Duodenal mucosa (tissue), 2 donors: ENCODE results near the gene HTR7.

ENCODE experiments used
- H3K27ac ChIP-seq: one replicate; pipeline ENCODE4 v1.7.0; 2013; ENCODE audit warnings: low read depth, low read length
- H3K27me3 ChIP-seq, 2 donors: one replicate each; pipeline ENCODE4 v1.7.0; 2013; ENCODE audit warnings: low read length in 2 of 2, control low read depth in 1 of 2; ENCODE audit not compliant: insufficient read depth in 2 of 2, control insufficient read depth in 1 of 2
- H3K36me3 ChIP-seq, 2 donors: one replicate each; pipeline ENCODE4 v1.7.0; 2013; ENCODE audit warnings: low read length in 2 of 2, control low read depth in 1 of 2; ENCODE audit not compliant: insufficient read depth in 2 of 2, control insufficient read depth in 1 of 2
- H3K4me1 ChIP-seq, 2 donors: one replicate each; pipeline ENCODE4 v1.7.0; 2013; ENCODE audit warnings: low read length in 2 of 2, control low read depth in 1 of 2; ENCODE audit not compliant: insufficient read depth in 2 of 2, control insufficient read depth in 1 of 2
- H3K4me3 ChIP-seq, 2 donors: one replicate each; pipeline ENCODE4 v1.7.0; 2013; ENCODE audit warnings: low read length in 2 of 2, low read depth in 1 of 2
- H3K9ac ChIP-seq, 2 donors: one replicate each; pipeline ENCODE4 v1.7.0; 2013; ENCODE audit warnings: low read length in 2 of 2, low read depth in 1 of 2
- H3K9me3 ChIP-seq, 2 donors: one replicate each; pipeline ENCODE4 v1.7.0; 2013; ENCODE audit warnings: low read length in 2 of 2, control low read depth in 1 of 2; ENCODE audit not compliant: control insufficient read depth in 1 of 2

HTR7 gene

GRCh38 chr10:90722832-90723231, 135.0 kb downstream of the HTR7 start:
- H3K4me1 ChIP-seq, result no peaks in the 10 kb centered on the region
- no peaks in the 10 kb centered on the region for H3K9me3 ChIP-seq
- no peak overlapping the region for H3K9ac ChIP-seq
- H3K4me3 ChIP-seq, result no peak overlapping the region
- no peaks in the 10 kb centered on the region for H3K27me3 ChIP-seq
- H3K36me3 ChIP-seq, result no peaks in the 10 kb centered on the region
- H3K27ac ChIP-seq, result no peak overlapping the region

DNA sequence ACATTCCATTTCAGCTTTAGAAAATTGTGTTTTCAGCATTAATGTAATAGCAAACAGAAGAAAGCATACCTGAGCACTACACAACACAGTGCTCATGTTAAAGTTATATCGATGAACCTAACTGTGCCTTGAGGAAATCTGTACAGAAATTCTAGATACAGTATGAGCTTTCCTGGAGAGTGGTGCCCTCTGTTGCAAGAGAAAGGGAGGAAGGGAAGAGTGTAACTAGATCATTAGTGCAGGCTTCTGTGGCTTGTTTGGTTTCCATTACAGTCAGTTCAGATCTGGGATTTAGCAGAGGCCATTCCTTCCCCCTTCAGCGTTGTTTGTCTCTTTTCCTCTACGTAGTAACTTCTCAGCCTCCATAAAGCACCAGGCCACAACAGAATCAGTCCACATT, 139.7 kb downstream of the HTR7 start:
- Histone ChIP-seq H3K27ac (no peak overlapping the region), H3K27me3 (no peaks in the 10 kb centered on the region), H3K9me3 (no peaks in the 10 kb centered on the region), H3K36me3 (no peaks in the 10 kb centered on the region), H3K4me3 (no peak overlapping the region), H3K9ac (no peak overlapping the region), H3K4me1 (no peaks in the 10 kb centered on the region)

DNA sequence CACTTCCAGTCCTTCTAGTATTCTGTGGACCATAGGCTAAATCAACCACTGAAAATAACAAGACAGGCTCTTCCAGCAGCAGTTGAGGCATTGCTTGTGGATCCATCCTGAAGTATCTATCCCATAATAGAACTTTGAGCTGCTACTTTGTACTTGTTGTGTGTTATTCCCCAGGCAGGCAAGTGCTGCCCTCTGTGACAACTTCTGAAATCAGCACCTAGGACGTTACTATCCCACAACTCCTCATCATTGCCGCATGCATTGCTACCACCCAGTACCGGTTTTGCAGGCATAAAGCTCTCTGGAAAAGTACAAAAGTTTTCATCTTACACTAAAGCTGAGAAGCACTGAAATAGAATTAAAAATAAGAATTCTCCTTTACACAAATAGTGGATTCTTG, 145.3 kb downstream of the HTR7 start:
- Histone ChIP-seq H3K9me3 (no peaks in the 10 kb centered on the region), H3K27ac (no peak overlapping the region), H3K27me3 (no peaks in the 10 kb centered on the region), H3K36me3 (no peaks in the 10 kb centered on the region), H3K4me1 (no peaks in the 10 kb centered on the region), H3K4me3 (no peak overlapping the region), H3K9ac (no peak overlapping the region)

GRCh38 chr10:90709727-90710126, 148.1 kb downstream of the HTR7 start:
- no peak overlapping the region for H3K27ac ChIP-seq
- no peak overlapping the region for H3K9ac ChIP-seq
- H3K4me3 ChIP-seq, result no peak overlapping the region

GRCh38 chr10:90707657-90708056, 150.2 kb downstream of the HTR7 start:
- Histone ChIP-seq H3K36me3 (no peaks in the 10 kb centered on the region), H3K4me3 (no peak overlapping the region), H3K9me3 (no peaks in the 10 kb centered on the region)

More at GRCh38 chr10:90709727-90710126, 148.1 kb downstream of the HTR7 start:
- Histone ChIP-seq H3K36me3 (no peaks in the 10 kb centered on the region), H3K9me3 (no peaks in the 10 kb centered on the region), H3K27me3 (no peaks in the 10 kb centered on the region), H3K4me1 (no peaks in the 10 kb centered on the region)

DNA sequence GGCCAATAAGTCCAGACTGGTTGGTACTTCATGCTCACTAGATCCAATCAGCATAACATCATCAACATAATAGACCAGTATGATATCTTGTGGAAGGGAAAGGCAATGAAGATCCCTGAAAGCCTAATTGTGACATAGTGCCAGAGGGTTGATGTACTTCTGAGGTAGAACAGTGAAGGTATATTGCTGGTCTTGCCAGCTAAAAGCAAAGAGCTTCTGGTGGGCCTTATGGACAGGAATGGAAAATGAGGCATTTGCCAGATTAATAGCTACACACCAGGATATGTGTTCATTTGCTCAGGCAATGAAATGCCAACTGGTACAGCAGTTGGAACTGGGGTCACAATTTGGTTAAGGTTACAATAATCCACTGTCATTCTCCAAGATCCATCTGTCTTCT, 156.4 kb downstream of the HTR7 start:
- no peaks in the 10 kb centered on the region for H3K9me3 ChIP-seq
- no peaks in the 10 kb centered on the region for H3K4me1 ChIP-seq
- no peak overlapping the region for H3K9ac ChIP-seq

More at GRCh38 chr10:90707657-90708056, 150.2 kb downstream of the HTR7 start:
- Histone ChIP-seq H3K27me3 (no peaks in the 10 kb centered on the region), H3K9ac (no peak overlapping the region), H3K4me1 (no peaks in the 10 kb centered on the region), H3K27ac (no peak overlapping the region)

DNA sequence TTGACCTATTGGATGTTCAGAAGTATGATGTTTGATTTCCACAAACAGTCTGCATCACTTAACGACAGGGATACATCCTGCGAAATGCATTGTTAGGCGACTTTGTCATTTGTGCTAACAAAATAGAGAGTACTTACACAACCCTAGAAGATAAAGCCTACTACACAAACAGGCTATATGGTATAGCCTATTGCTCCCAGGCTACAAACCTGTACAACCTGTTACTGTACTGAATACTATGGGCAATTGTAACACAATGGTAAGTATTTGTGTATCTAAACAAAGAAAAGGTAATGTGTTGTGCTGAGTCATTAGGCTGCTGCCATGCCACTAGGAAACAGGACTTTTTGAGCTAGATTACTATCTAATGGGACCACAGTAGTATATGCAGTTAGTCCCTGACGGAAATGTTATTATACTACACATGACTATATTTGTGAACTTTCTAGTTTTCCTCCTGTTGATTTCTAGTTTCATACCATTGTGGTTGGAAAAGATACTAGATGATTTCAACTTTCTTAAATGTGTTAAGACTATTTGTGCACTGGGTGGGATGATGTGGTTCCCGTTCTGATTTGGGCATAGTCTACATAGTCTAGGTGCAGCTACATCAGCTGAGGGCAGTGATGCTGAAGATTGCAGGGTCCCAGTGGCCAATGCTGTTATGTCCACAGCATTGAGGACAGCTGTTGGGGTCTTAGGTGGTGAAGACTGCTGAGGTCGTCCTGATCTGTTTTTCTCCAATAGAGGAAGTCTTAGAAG, 161.7 kb downstream of the HTR7 start:
- H3K4me1 ChIP-seq, result no peaks in the 10 kb centered on the region

More for the DNA sequence above, 156.4 kb downstream of the HTR7 start:
- H3K4me3 ChIP-seq, result no peak overlapping the region
- H3K27me3 ChIP-seq, result no peaks in the 10 kb centered on the region
- H3K27ac ChIP-seq, result no peak overlapping the region
- H3K36me3 ChIP-seq, result no peaks in the 10 kb centered on the region

More for the DNA sequence above, 161.7 kb downstream of the HTR7 start:
- no peak overlapping the region for H3K9ac ChIP-seq
- H3K9me3 ChIP-seq, result no peaks in the 10 kb centered on the region
- H3K36me3 ChIP-seq, result no peaks in the 10 kb centered on the region
- H3K27ac ChIP-seq, result no peak overlapping the region
- no peak overlapping the region for H3K4me3 ChIP-seq
- H3K27me3 ChIP-seq, result no peaks in the 10 kb centered on the region
